Measurements from ENCODE around the gene WDR41. TPM values are rescaled to one million over a fixed set of nuclear protein-coding genes. Genes with fewer than 3 reads are reported as not detected.
"Not testable (repeated sequence)": the region's sequence is repeated elsewhere in the genome, so short reads cannot be mapped to it uniquely, and the experiment has no call there.

Gene WDR41
- total RNA-seq, 2 donors from 2014 or later = 42.7 to 47.2 TPM

- intact Hi-C loops (cut with DNase I) = no loop called here
- no peak for DNase-seq (ENCODE audit: low spot score)
These were observed 72.2 kb downstream of the WDR41 start for GRCh38 chr5:77419644-77420582.

- intact Hi-C loops (cut with DNase I) = no loop called here
- DNase-seq (ENCODE audit: low spot score) = no peak
These were observed 73.2 kb downstream of the WDR41 start for GRCh38 chr5:77418601-77419581.

- DNase-seq (ENCODE audit: low spot score) = no peak
- intact Hi-C loops (cut with DNase I) = no loop called here
These were observed 74.0 kb downstream of the WDR41 start for GRCh38 chr5:77418162-77418561.

- intact Hi-C loops (cut with DNase I) = no loop called here
- no peak for DNase-seq (ENCODE audit: low spot score)
These were observed 79.1 kb downstream of the WDR41 start for GRCh38 chr5:77413049-77413448.

GRCh38 chr5:77409870-77410621, 82.1 kb downstream of the WDR41 start:
- no peak for DNase-seq (ENCODE audit: low spot score)
- intact Hi-C loops (cut with DNase I) = no loop called here

- no peak for DNase-seq (ENCODE audit: low spot score)
- intact Hi-C loops (cut with DNase I) = no loop called here
These were observed 85.0 kb downstream of the WDR41 start for GRCh38 chr5:77407152-77407551.

GRCh38 chr5:77402796-77403195, 89.3 kb downstream of the WDR41 start:
- no peak for DNase-seq (ENCODE audit: low spot score)
- intact Hi-C loops (cut with DNase I) = no loop called here

- no peak for DNase-seq (ENCODE audit: low spot score)
- intact Hi-C loops (cut with DNase I) = no loop called here
These were observed 91.5 kb downstream of the WDR41 start for GRCh38 chr5:77400645-77401044.

- intact Hi-C loops (cut with DNase I) = no loop called here
These were observed 93.2 kb downstream of the WDR41 start for GRCh38 chr5:77398896-77399295.

GRCh38 chr5:77398458-77398857, 93.7 kb downstream of the WDR41 start:
- DNase-seq (ENCODE audit: low spot score) = no peak
- intact Hi-C loops (cut with DNase I) = no loop called here

More at GRCh38 chr5:77398896-77399295, 93.2 kb downstream of the WDR41 start:
- no peak for DNase-seq (ENCODE audit: low spot score)

GRCh38 chr5:77397686-77398292, 94.3 kb downstream of the WDR41 start:
- intact Hi-C loops (cut with DNase I) = no loop called here
- no peak for DNase-seq (ENCODE audit: low spot score)

- no peak for DNase-seq (ENCODE audit: low spot score)
- intact Hi-C loops (cut with DNase I) = no loop called here
These were observed 96.1 kb downstream of the WDR41 start for GRCh38 chr5:77396017-77396416.

GRCh38 chr5:77394064-77394715, 97.9 kb downstream of the WDR41 start:
- DNase-seq (ENCODE audit: low spot score) = no peak

GRCh38 chr5:77391240-77391765, 100.8 kb downstream of the WDR41 start:
- intact Hi-C loops (cut with DNase I) = no loop called here

More at GRCh38 chr5:77394064-77394715, 97.9 kb downstream of the WDR41 start:
- intact Hi-C loops (cut with DNase I) = no loop called here

GRCh38 chr5:77390795-77391194, 101.3 kb downstream of the WDR41 start:
- DNase-seq (ENCODE audit: low spot score) = no peak
- intact Hi-C loops (cut with DNase I) = no loop called here

More at GRCh38 chr5:77391240-77391765, 100.8 kb downstream of the WDR41 start:
- no peak for DNase-seq (ENCODE audit: low spot score)

- intact Hi-C loops (cut with DNase I) = no loop called here
- DNase-seq (ENCODE audit: low spot score) = no peak
These were observed 101.9 kb downstream of the WDR41 start for GRCh38 chr5:77390221-77390620.

GRCh38 chr5:77389746-77390145, 102.4 kb downstream of the WDR41 start:
- intact Hi-C loops (cut with DNase I) = no loop called here
- no peak for DNase-seq (ENCODE audit: low spot score)

- intact Hi-C loops (cut with DNase I); DNase-seq (ENCODE audit: low spot score): not testable (repeated sequence)
These were observed 105.8 kb downstream of the WDR41 start for GRCh38 chr5:77386340-77386739.

All from posterior vena cava (tissue), 2 donors.